ENCODE data around the gene ARIH1.

DNA sequence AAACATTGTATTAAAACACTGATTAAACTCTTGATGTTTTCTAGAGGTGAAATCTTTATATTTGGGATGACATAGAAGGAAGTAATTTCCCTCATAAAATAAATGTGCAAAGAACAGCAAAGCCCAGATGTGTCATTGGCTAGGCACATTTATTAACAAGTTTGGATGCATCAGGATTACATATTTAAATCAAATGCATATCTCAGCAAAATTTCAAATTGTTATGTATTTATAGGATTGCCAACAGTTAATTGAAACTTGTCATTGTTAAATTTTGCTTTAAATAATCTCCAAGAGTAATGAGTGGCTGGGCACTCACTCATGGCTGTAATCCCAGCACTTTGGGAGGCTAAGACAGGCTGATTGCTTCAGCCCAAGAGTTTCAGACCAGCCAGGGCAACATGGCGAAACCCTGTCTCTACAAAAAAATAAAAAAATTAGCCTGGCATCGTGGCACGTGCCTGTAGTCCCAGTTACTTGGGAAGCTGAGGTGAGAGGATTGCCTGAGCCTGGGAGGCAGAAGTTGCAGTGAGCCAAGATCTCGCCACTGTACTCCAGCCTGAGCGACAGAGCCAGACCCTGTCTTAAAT, 28.2 kb downstream of the ARIH1 start:
- TF ChIP-seq CTCF (conservative IDR thresholded peaks at IDR 0.05; ENCODE audit: low read depth, low read length) (no peak), MXI1 (IDR thresholded peaks at IDR 0.05; ENCODE audit: borderline replicate concordance, low read depth, low read length) (no peak), ELK1 (IDR thresholded peaks at IDR 0.05; ENCODE audit: borderline replicate concordance, low read depth, low read length) (no peak)

Data from IMR-90 (cell line).